CD14-positive monocyte (primary cell): ENCODE results near the gene MAP3K9. TPM values are rescaled to one million over a fixed set of nuclear protein-coding genes. Genes with fewer than 3 reads are reported as not detected.

Experiments used
- DNase-seq, 3 donors: peaks; one replicate each; pipeline ENCODE4 v3.0.0-alpha.2; 2011 to 2022
- H2AFZ ChIP-seq: 2 replicates; pipeline ENCODE4 v1.6.0; 2012; ENCODE audit warnings: mild to moderate bottlenecking, low read depth, low read length, inconsistent platforms; ENCODE audit not compliant: insufficient read depth, poor library complexity, severe bottlenecking
- H3K27ac ChIP-seq, 2 donors: 1 replicate in 1 of 2; 2 replicates in 1 of 2; pipeline ENCODE4 v1.5.1; 2012 to 2013; ENCODE audit warnings: low read length in 2 of 2, control low read depth in 1 of 2, inconsistent platforms in 1 of 2, low read depth in 1 of 2, mild to moderate bottlenecking in 1 of 2
- H3K27me3 ChIP-seq, 2 donors: one replicate each; pipeline versions ENCODE4 v1.6.0 to v1.6.1; 2011 to 2013; ENCODE audit warnings: low read length in 2 of 2; ENCODE audit not compliant: control insufficient read depth in 2 of 2, insufficient read depth in 2 of 2
- H3K36me3 ChIP-seq, 2 donors: replicated peaks in 1 of 2; 1 replicate in 1 of 2; 2 replicates in 1 of 2; pipeline versions ENCODE4 v1.5.1 to v1.6.1; 2012 to 2013; ENCODE audit warnings: low read length in 2 of 2, control low read depth in 1 of 2, inconsistent platforms in 1 of 2, mild to moderate bottlenecking in 1 of 2; ENCODE audit not compliant: insufficient read depth in 2 of 2, control insufficient read depth in 1 of 2
- H3K4me1 ChIP-seq, 2 donors: 1 replicate in 1 of 2; 2 replicates in 1 of 2; pipeline versions ENCODE4 v1.5.1 to v1.6.1; 2012 to 2013; ENCODE audit warnings: low read length in 2 of 2, control low read depth in 1 of 2, inconsistent platforms in 1 of 2, mild to moderate bottlenecking in 1 of 2, moderate library complexity in 1 of 2; ENCODE audit not compliant: insufficient read depth in 2 of 2, control insufficient read depth in 1 of 2
- H3K4me2 ChIP-seq: replicated peaks from 2 replicates; pipeline ENCODE3; 2012; ENCODE audit warnings: low read length, moderate library complexity, mild to moderate bottlenecking; ENCODE audit not compliant: poor library complexity, severe bottlenecking; ENCODE audit errors: extremely low read depth
- H3K4me3 ChIP-seq, 3 experiments: fragments of 200-600 bp in 1 of 3; sonication (generic) in 1 of 3; replicated peaks in 1 of 3; 1 replicate in 2 of 3; 2 replicates in 1 of 3; pipeline ENCODE4 v1.5.1; 2011 to 2013; ENCODE audit warnings: low read length in 3 of 3, mild to moderate bottlenecking in 3 of 3, control low read depth in 2 of 3, low read depth in 2 of 3, inconsistent platforms in 1 of 3, moderate library complexity in 1 of 3
- H3K79me2 ChIP-seq: 2 replicates; pipeline ENCODE4 v1.6.0; 2012; ENCODE audit warnings: mild to moderate bottlenecking, control low read depth, inconsistent platforms, low read length, moderate library complexity; ENCODE audit not compliant: insufficient read depth
- H3K9ac ChIP-seq: 2 replicates; pipeline ENCODE4 v1.6.0; 2017; ENCODE audit warnings: low read length, mild to moderate bottlenecking; ENCODE audit not compliant: insufficient read depth, poor library complexity, severe bottlenecking
- H3K9me3 ChIP-seq, 2 donors: replicated peaks in 1 of 2; 1 replicate in 1 of 2; 2 replicates in 1 of 2; pipeline versions ENCODE4 v1.5.1 to v1.6.1; 2012 to 2013; ENCODE audit warnings: low read length in 2 of 2, control low read depth in 1 of 2; ENCODE audit not compliant: control insufficient read depth in 1 of 2, insufficient read depth in 1 of 2
- H4K20me1 ChIP-seq: 2 replicates; pipeline ENCODE4 v1.6.0; 2012; ENCODE audit warnings: mild to moderate bottlenecking, low read length, control low read depth, moderate library complexity; ENCODE audit not compliant: insufficient read depth
- H3K27ac Mint-ChIP-seq, 7 donors: one replicate each; pipeline ENCODE4 v1.8.0; 2020; ENCODE audit warnings: mild to moderate bottlenecking in 7 of 7, mixed read lengths in 7 of 7, moderate library complexity in 6 of 7, inconsistent platforms in 2 of 7
- H3K27me3 Mint-ChIP-seq, 3 donors: one replicate each; pipeline ENCODE4 v1.8.0; 2021 to 2022; ENCODE audit warnings: low read depth in 3 of 3, mild to moderate bottlenecking in 3 of 3, mixed read lengths in 3 of 3, moderate library complexity in 3 of 3, inconsistent platforms in 1 of 3
- H3K36me3 Mint-ChIP-seq, 2 donors: one replicate each; pipeline ENCODE4 v1.8.0; 2020; ENCODE audit warnings: mixed read lengths in 2 of 2, inconsistent platforms in 1 of 2, mild to moderate bottlenecking in 1 of 2
- H3K4me1 Mint-ChIP-seq: one replicate; pipeline ENCODE4 v1.8.0; 2020; ENCODE audit warnings: mild to moderate bottlenecking, mixed read lengths
- H3K4me3 Mint-ChIP-seq, 2 donors: one replicate each; pipeline ENCODE4 v1.8.0; 2020; ENCODE audit warnings: mild to moderate bottlenecking in 2 of 2, mixed read lengths in 2 of 2, moderate library complexity in 1 of 2
- H3K9me3 Mint-ChIP-seq, 7 donors: one replicate each; pipeline ENCODE4 v1.8.0; 2020 to 2022; ENCODE audit warnings: mixed read lengths in 7 of 7, mild to moderate bottlenecking in 6 of 7, moderate library complexity in 6 of 7, inconsistent platforms in 2 of 7
- WGBS: methylation state at CpG from one replicate; pipeline ENCODE4 v1.1.5; 2013; ENCODE audit warnings: missing lambda C conversion rate; ENCODE audit not compliant: insufficient coverage; 5-methylcytosine and 5-hydroxymethylcytosine counted together
- intact Hi-C, 2 donors: fragments of 100-400 bp; cut with micrococcal nuclease; formaldehyde crosslinking; loops; one replicate each; pipeline versions ENCODE4 v1.15.0 to v1.15.1; 2023
- polyA plus RNA-seq, 3 donors: library from polyadenylated mRNA; depleted of rRNA in 1 of 3; unstranded in 2 of 3; stranded (reverse) in 1 of 3; fragments of 300-500 nt in 2 of 3; fragments of >200 nt in 1 of 3; fragmentation: Illumina TruSeq in 2 of 3; gene quantifications; 1 replicate in 2 of 3; 2 replicates in 1 of 3; pipeline ENCODE4 v1.2.3, GENCODE V29; 2012 to 2021
- TF ChIP-seq, protein P1 (sequence below): fragments of 200-600 bp; IDR thresholded peaks from one replicate; pipeline ENCODE4 v1.8.0; 2022; ENCODE audit warnings: antibody characterized with exemption, mild to moderate bottlenecking

MAP3K9 gene
- polyA plus RNA-seq, 3 donors, result 0.01 TPM; not detected in 2

GRCh38 chr14:70700955-70701585 is 108.2 kb downstream of the MAP3K9 start:
- H3K4me1 ChIP-seq, result peaks cover 60 to 63% of the 10 kb centered on the region in 2 donors
- H3K36me3 Mint-ChIP-seq, result no peaks in the 10 kb centered on the region
- no peaks in the 10 kb centered on the region for H3K27me3 ChIP-seq
- H3K27ac Mint-ChIP-seq, result peak overlapping the region; percentile 39 to 92 (median 75)
- no peak overlapping the region for H3K4me3 ChIP-seq
- H3K27me3 Mint-ChIP-seq, result peaks cover 2 to 11% (median 5%) of the 10 kb centered on the region in 3 donors
- peak overlapping the region; percentile 49 to 72 for H3K27ac ChIP-seq
- no peak overlapping the region for H2AFZ ChIP-seq
- TF ChIP-seq, protein P1, sequence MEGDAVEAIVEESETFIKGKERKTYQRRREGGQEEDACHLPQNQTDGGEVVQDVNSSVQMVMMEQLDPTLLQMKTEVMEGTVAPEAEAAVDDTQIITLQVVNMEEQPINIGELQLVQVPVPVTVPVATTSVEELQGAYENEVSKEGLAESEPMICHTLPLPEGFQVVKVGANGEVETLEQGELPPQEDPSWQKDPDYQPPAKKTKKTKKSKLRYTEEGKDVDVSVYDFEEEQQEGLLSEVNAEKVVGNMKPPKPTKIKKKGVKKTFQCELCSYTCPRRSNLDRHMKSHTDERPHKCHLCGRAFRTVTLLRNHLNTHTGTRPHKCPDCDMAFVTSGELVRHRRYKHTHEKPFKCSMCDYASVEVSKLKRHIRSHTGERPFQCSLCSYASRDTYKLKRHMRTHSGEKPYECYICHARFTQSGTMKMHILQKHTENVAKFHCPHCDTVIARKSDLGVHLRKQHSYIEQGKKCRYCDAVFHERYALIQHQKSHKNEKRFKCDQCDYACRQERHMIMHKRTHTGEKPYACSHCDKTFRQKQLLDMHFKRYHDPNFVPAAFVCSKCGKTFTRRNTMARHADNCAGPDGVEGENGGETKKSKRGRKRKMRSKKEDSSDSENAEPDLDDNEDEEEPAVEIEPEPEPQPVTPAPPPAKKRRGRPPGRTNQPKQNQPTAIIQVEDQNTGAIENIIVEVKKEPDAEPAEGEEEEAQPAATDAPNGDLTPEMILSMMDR, result no peak
- peaks cover 0 to 1% (median 0%) of the 10 kb centered on the region in 7 donors for H3K9me3 Mint-ChIP-seq
- no peak overlapping the region for H3K4me3 Mint-ChIP-seq
- H4K20me1 ChIP-seq, result no peaks in the 10 kb centered on the region
- peak in 2 of 3 donors; percentile 9 to 10 for DNase-seq
- no peaks in the 10 kb centered on the region for H3K9me3 ChIP-seq
- H3K4me1 Mint-ChIP-seq, result peaks cover 57% of the 10 kb centered on the region
- no peaks in the 10 kb centered on the region for H3K36me3 ChIP-seq
- intact Hi-C loops, result no loop called here
- no peaks in the 10 kb centered on the region for H3K79me2 ChIP-seq
- WGBS, result 92% methylated on average over 4 of the region's 4 CpGs
- H3K4me2 ChIP-seq, result no peak overlapping the region
- no peak overlapping the region for H3K9ac ChIP-seq

GRCh38 chr14:70699646-70700045 is 109.7 kb downstream of the MAP3K9 start:
- Histone ChIP-seq H3K9me3 (no peaks in the 10 kb centered on the region), H2AFZ (no peak overlapping the region), H3K4me1 (peaks cover 60 to 63% of the 10 kb centered on the region in 2 donors), H3K79me2 (no peaks in the 10 kb centered on the region), H3K27me3 (no peaks in the 10 kb centered on the region), H3K4me3 (no peak overlapping the region), H3K36me3 (no peaks in the 10 kb centered on the region), H3K9ac (no peak overlapping the region), H3K27ac (no peak overlapping the region), H3K4me2 (no peak overlapping the region), H4K20me1 (no peaks in the 10 kb centered on the region)
- Mint-ChIP-seq H3K4me3 (no peak overlapping the region), H3K27me3 (peaks cover 0 to 9% (median 2%) of the 10 kb centered on the region in 3 donors), H3K36me3 (peaks cover 0 to 3% of the 10 kb centered on the region in 2 donors), H3K27ac (peak overlapping the region in 3 of 7 donors; percentile 35 to 58 (median 46)), H3K9me3 (peaks cover 0 to 1% (median 0%) of the 10 kb centered on the region in 7 donors), H3K4me1 (peaks cover 60% of the 10 kb centered on the region)
- DNase-seq, result no peak
- TF ChIP-seq, protein P1, result no peak
- 100% methylated on average over 1 of the region's 5 CpGs for WGBS
- intact Hi-C loops, result no loop called here
